HPDE6-E6E7 (cell line): ENCODE data around the gene POU2AF3.

Experiments
- DNase-seq: peaks from one replicate; pipeline ENCODE4 v3.0.0; 2011; ENCODE audit warnings: missing footprints; ENCODE audit errors: extremely low spot score

POU2AF3 gene

DNA sequence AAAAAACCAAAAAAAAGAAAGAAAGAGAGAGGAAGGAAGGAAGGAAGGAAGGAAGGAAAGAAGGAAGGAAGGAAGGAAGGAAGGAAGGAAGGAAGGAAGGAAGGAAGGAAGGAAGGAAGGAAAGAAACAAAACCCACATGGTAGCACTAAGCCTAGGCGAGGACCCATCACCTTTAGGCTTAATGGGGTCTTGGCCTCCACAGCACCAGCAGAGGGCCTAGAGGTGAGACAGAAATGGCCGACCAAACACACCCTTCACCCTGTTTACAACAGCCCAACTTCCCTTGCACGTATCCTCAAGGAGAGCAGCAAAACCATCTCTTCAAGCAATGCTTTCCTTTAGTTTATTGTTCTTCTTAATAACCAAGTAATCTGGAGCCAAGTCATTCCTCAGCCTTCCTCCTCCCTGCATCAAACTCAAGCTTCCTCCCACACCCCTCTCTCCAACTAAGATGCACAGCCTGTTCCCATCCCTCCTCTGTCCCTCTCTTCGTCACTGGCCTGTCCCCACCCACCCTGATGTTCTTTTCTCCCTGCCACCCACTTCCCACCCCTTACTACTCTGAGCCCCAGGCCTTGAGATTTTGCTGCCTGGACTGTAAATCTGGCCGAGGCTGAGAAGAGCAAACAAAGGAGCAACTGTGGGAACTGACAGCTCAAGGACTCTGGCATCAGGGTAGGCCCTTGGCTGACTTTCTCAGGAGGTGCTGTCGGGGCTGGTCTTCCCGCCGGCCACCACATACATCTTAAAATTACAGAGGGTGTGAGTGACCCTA is 54.8 kb downstream of the POU2AF3 start:
- no peak for DNase-seq

DNA sequence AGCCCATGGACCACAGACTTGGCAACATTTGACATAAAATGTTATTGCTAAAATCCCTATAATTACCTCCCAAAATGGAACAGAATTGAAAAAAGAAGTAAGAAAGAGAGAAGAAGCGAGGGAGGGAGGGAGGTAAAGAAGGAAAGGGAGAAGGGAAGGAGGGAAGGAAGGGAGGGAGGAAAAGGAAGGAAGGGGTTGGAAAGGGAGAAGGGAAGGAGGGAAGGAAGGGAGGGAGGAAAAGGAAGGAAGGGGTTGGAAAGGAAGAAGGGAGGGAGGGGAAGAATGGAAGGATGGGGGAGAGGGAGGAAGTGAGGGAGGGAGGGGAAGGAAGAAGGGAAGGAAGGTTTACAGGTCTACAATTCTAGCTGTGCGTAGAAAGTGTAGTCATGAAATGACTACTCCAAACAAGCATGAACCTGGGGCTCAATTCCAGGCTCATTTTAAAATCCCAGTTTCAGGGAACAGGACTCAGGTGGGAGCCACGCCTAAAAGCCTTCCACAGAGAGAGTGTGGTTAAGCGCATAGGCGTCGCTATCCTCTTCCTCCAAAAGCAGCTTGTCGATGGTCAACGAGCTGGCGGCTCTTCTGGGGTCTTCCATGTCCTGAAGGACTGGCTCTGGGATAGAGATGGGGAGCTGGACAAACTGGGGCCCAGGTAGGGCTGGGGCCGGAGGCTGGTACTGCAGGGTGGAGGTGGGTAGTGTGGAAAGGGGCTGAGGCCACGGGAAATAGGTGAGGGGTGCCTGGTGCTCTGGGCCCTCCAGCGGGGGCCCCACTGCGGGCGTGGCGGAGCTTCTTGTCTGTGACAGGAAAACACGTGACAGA is 55.6 kb downstream of the POU2AF3 start:
- no peak for DNase-seq

DNA sequence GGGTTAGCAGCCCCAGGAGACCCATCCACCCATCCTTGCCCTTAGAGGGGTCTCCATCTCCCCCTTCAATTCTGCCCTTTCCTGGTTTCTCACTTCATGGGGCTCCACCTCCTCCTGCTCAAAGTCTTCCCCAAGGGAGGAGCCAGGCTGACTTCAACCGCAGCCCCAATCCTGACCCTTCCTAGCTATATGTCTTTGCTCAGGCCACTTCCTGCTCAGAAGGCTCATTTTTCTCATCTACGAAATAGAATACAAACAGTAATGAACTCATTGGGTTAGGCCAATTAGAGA is 56.2 kb downstream of the POU2AF3 start:
- no peak for DNase-seq

DNA sequence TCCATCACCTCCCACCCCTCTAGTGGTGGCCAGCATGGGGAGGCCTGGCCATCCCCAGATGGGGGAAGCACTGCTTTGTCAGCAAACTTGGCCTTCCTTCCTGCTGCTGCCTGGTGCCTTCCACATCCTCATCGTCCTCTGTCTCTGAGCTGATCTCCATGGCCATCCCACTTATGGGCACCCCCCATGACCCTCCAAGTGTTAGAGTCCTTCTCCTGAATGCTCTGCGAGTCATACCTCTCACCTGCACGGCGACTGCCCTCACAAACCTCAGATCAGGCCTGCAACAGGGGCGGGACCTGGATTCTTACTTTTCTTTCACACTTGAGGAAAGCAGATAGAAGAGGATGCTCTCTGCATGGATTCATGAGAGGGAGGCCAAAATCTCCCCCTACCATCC is 56.8 kb downstream of the POU2AF3 start:
- DNase-seq: no peak

DNA sequence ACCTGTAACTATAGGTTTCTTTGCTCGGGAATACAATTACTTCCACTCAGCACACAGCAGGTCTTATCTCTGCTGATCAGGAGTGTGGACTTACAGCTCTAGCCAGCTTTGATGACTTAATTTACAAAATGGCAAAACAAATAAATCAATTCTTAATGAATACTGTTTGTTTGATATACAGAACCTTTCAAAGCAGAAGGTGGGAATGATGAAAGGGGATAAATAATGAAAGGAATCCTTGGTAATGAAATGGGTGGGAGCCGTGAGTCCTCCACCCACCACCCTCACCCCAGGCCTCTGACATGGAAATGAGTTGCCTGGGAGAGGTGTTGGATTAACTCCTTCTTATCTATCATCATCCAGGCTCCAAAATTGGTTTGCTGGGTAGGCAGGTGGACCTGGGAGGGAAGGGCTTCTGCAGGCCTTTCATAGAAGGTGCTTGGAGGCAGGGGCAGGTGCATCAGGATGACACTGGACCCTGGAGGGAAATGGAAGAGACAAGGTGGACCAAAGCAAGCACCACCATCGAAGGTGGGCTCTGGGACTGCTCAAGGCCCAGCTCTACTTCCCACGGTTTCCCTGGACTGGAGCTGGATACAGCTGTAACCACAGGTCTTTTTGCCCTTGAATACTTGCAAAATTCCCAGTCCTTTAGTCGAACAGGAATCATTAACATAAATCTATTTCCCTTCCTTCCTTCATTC is 57.8 kb downstream of the POU2AF3 start:
- no peak for DNase-seq

DNA sequence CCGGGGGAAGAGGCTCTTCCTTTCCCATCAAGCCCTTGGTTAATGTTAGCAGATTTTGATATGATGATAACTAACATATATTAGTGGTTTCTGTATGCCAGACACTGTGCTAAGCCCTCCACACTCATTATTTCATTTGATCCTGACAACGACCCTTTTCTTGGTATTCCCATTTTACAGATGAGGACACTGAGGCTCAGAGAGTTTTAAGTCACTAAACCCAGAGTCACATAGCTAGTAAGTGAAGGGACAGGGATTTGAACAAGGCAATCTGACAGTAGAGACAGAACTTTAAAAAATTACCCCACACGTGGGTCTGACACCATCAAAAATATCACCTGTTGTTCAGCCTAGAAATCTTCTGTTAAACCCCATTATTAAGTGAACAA is 58.3 kb downstream of the POU2AF3 start:
- no peak for DNase-seq

DNA sequence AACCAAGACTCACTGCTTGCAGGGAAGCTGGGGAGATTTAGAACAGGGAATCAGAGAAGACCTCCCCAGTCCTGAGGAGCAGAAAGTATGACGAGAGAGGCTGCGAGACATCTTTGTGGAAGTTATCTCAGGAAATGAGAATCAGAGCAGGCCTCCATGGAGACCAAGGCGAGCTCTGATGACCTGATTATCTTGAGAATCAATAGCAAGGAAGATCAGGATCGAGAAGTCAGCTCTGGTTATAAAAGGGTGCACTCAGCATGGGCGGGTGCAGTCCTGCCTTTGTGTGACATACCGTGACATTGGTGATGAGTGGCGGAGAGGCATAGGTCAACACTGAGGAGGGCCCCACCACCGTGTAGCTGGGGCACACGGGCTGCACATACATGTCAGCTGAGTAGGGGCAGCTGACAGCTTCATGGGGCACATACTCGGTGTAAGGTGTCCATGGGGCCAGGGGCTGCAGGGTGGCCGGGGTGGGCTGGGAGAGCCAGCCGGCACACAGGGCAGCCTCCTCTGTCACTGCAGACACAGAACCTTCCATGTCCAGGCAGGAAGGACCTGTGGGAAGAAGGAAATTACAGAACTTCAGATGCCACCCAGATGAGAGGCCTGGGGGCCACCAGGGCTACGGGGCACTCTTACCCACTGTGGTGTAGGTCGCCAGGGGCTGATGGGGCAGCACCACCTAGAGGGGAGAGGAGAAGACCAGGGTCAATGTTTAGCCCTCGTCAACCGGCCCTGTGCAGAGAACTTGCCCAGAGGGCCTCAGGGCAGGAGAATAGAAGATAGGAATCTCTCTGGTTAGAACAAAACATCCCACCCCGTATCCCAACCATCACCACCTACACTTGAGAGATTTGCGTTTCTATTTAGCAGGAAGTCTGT is 59.0 kb downstream of the POU2AF3 start:
- DNase-seq: no peak
